B cell (primary cell): ENCODE results near the gene RAB42.
"Not testable (repeated sequence)": the region's sequence is repeated elsewhere in the genome, so short reads cannot be mapped to it uniquely, and the experiment has no call there.

Source experiments
- EZH2 ChIP-seq: IDR thresholded peaks from 2 replicates; pipeline ENCODE4 v1.6.1; 2012; ENCODE audit warnings: borderline replicate concordance, low read depth, mild to moderate bottlenecking, moderate library complexity, low read length; ENCODE audit not compliant: insufficient read depth, poor library complexity, severe bottlenecking
- TF ChIP-seq, protein P1 (sequence below): fragments of 200-600 bp; IDR thresholded peaks from one replicate; pipeline ENCODE4 v1.8.0; 2022; ENCODE audit warnings: antibody characterized with exemption, mild to moderate bottlenecking

DNA sequence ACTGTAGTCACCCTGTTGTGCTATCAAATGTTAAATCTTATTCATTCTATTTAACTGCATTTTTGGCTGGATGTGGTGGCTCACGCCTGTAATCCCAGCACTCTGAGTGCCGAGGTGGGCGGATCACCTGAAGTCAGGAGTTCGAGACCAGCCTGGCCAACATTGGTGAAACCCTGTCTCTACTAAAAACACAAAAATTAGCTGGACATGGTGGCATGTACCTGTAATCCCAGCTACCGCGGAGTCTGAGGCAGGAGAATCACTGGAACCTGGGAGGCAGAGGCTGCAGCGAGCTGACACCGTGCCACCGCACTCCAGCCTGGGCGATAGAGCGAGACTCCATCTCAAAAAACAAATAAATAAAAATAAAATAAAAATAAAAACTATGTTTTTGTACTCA is 4.2 kb downstream of the RAB42 start:
- TF ChIP-seq, protein P1, sequence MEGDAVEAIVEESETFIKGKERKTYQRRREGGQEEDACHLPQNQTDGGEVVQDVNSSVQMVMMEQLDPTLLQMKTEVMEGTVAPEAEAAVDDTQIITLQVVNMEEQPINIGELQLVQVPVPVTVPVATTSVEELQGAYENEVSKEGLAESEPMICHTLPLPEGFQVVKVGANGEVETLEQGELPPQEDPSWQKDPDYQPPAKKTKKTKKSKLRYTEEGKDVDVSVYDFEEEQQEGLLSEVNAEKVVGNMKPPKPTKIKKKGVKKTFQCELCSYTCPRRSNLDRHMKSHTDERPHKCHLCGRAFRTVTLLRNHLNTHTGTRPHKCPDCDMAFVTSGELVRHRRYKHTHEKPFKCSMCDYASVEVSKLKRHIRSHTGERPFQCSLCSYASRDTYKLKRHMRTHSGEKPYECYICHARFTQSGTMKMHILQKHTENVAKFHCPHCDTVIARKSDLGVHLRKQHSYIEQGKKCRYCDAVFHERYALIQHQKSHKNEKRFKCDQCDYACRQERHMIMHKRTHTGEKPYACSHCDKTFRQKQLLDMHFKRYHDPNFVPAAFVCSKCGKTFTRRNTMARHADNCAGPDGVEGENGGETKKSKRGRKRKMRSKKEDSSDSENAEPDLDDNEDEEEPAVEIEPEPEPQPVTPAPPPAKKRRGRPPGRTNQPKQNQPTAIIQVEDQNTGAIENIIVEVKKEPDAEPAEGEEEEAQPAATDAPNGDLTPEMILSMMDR = not testable (repeated sequence)
- not testable (repeated sequence) for TF ChIP-seq EZH2
